ENCODE results near the gene BRD1.
"Not testable (repeated sequence)": the region's sequence is repeated elsewhere in the genome, so short reads cannot be mapped to it uniquely, and the experiment has no call there.

BRD1 gene

GRCh38 chr22:49769691-49770546 lies 57.8 kb downstream of the BRD1 start:
- no peak for DNase-seq (ENCODE audit: low read depth, low spot score)

GRCh38 chr22:49768951-49769690 lies 58.6 kb downstream of the BRD1 start:
- peak; percentile 48 for DNase-seq (ENCODE audit: low read depth, low spot score)

- peak; percentile 18 for DNase-seq (ENCODE audit: low read depth, low spot score)
These were observed 59.4 kb downstream of the BRD1 start for GRCh38 chr22:49768077-49768910.

GRCh38 chr22:49767355-49768062 lies 60.2 kb downstream of the BRD1 start:
- DNase-seq (ENCODE audit: low read depth, low spot score): peak; percentile 60

- DNase-seq (ENCODE audit: low read depth, low spot score): no peak
These were observed 61.7 kb downstream of the BRD1 start for GRCh38 chr22:49765951-49766350.

GRCh38 chr22:49765091-49765771 lies 62.4 kb downstream of the BRD1 start:
- DNase-seq (ENCODE audit: low read depth, low spot score): no peak

- DNase-seq (ENCODE audit: low read depth, low spot score): no peak
These were observed 63.5 kb downstream of the BRD1 start for GRCh38 chr22:49764127-49764581.

- no peak for DNase-seq (ENCODE audit: low read depth, low spot score)
These were observed 64.0 kb downstream of the BRD1 start for GRCh38 chr22:49763696-49764095.

- no peak for DNase-seq (ENCODE audit: low read depth, low spot score)
These were observed 64.5 kb downstream of the BRD1 start for GRCh38 chr22:49763138-49763537.

- DNase-seq (ENCODE audit: low read depth, low spot score): not testable (repeated sequence)
These were observed 65.1 kb downstream of the BRD1 start for GRCh38 chr22:49762571-49762970.

- DNase-seq (ENCODE audit: low read depth, low spot score): no peak
These were observed 65.8 kb downstream of the BRD1 start for GRCh38 chr22:49761836-49762235.

GRCh38 chr22:49760630-49761571 lies 66.8 kb downstream of the BRD1 start:
- no peak for DNase-seq (ENCODE audit: low read depth, low spot score)

- no peak for DNase-seq (ENCODE audit: low read depth, low spot score)
These were observed 67.4 kb downstream of the BRD1 start for GRCh38 chr22:49760280-49760629.

GRCh38 chr22:49756676-49757075 lies 71.0 kb downstream of the BRD1 start:
- no peak for DNase-seq (ENCODE audit: low read depth, low spot score)

GRCh38 chr22:49756201-49756600 lies 71.5 kb downstream of the BRD1 start:
- no peak for DNase-seq (ENCODE audit: low read depth, low spot score)

- no peak for DNase-seq (ENCODE audit: low read depth, low spot score)
These were observed 72.1 kb downstream of the BRD1 start for GRCh38 chr22:49755631-49756001.

GRCh38 chr22:49754696-49755630 lies 72.7 kb downstream of the BRD1 start:
- DNase-seq (ENCODE audit: low read depth, low spot score): no peak

GRCh38 chr22:49753961-49754695 lies 73.5 kb downstream of the BRD1 start:
- no peak for DNase-seq (ENCODE audit: low read depth, low spot score)

All from astrocyte of the hippocampus (primary cell).